Left ventricle myocardium inferior (tissue), 1 donor: ENCODE measurements around the gene TTYH2. TPM values are rescaled to one million over a fixed set of nuclear protein-coding genes. Genes with fewer than 3 reads are reported as not detected.

Experiments
- DNase-seq: peaks from one replicate; pipeline ENCODE4 v3.0.0-alpha.2; 2020
- H3K27ac ChIP-seq: fragments of 200-600 bp; replicated peaks from 2 replicates; pipeline ENCODE4 v1.8.0; 2021
- H3K27me3 ChIP-seq: fragments of 200-600 bp; 2 replicates; pipeline ENCODE4 v1.8.0; 2021; ENCODE audit warnings: low read depth
- H3K36me3 ChIP-seq: fragments of 200-600 bp; 2 replicates; pipeline ENCODE4 v1.8.0; 2021
- H3K4me1 ChIP-seq: fragments of 200-600 bp; 2 replicates; pipeline ENCODE4 v1.8.0; 2021
- H3K4me3 ChIP-seq: fragments of 200-600 bp; 2 replicates; pipeline ENCODE4 v1.8.0; 2021; ENCODE audit warnings: mild to moderate bottlenecking, moderate library complexity
- H3K9me3 ChIP-seq: fragments of 200-600 bp; replicated peaks from 2 replicates; pipeline ENCODE4 v1.8.0; 2021
- CTCF ChIP-seq: fragments of 200-600 bp; IDR thresholded peaks from 2 replicates; pipeline ENCODE4 v1.8.0; 2021; ENCODE audit warnings: antibody characterized with exemption, mild to moderate bottlenecking, borderline replicate concordance
- intact Hi-C: fragments of 100-400 bp; cut with micrococcal nuclease; formaldehyde crosslinking; loops from one replicate; pipeline ENCODE4 v1.11.0; 2022
- total RNA-seq: library from RNA; stranded (reverse); fragmentation: NEBNext Ultra II Directional; extraction: Animal tissue kit (Norgen Biotek cat#: 25700); gene quantifications from one replicate; pipeline ENCODE4 v1.2.1, GENCODE V29; 2021
- donor health status: DM: no; HTN: yes; CAD: no; lungs with severe emphysema.

Gene TTYH2
- total RNA-seq, 1 donor from 2014 or later: 28.1 TPM

GRCh38 chr17:74249590-74250270, 36.4 kb downstream of the TTYH2 start:
- no peak overlapping the region for H3K4me3 ChIP-seq
- H3K9me3 ChIP-seq: no peaks in the 10 kb centered on the region
- peaks cover 37% of the 10 kb centered on the region for H3K36me3 ChIP-seq
- no peak for TF ChIP-seq CTCF
- no peaks in the 10 kb centered on the region for H3K27me3 ChIP-seq
- intact Hi-C loops: no loop called here
- H3K27ac ChIP-seq: no peak overlapping the region
- DNase-seq: no peak
- peaks cover 10% of the 10 kb centered on the region for H3K4me1 ChIP-seq

- H3K4me1 ChIP-seq: peaks cover 2% of the 10 kb centered on the region
- DNase-seq: no peak
- H3K27me3 ChIP-seq: no peaks in the 10 kb centered on the region
- H3K36me3 ChIP-seq: peaks cover 41% of the 10 kb centered on the region
- H3K4me3 ChIP-seq: no peak overlapping the region
- H3K27ac ChIP-seq: no peak overlapping the region
- H3K9me3 ChIP-seq: no peaks in the 10 kb centered on the region
- TF ChIP-seq CTCF: no peak
- intact Hi-C loops: no loop called here
These were observed 37.1 kb downstream of the TTYH2 start for GRCh38 chr17:74250324-74250995.

GRCh38 chr17:74251051-74251450, 37.7 kb downstream of the TTYH2 start:
- no peak for TF ChIP-seq CTCF
- Histone ChIP-seq H3K27me3 (no peaks in the 10 kb centered on the region), H3K9me3 (no peaks in the 10 kb centered on the region), H3K4me3 (no peak overlapping the region), H3K27ac (no peak overlapping the region), H3K4me1 (no peaks in the 10 kb centered on the region), H3K36me3 (peaks cover 42% of the 10 kb centered on the region)
- intact Hi-C loops: no loop called here
- DNase-seq: no peak

GRCh38 chr17:74251569-74251968, 38.2 kb downstream of the TTYH2 start:
- Histone ChIP-seq H3K27me3 (no peaks in the 10 kb centered on the region), H3K36me3 (peaks cover 46% of the 10 kb centered on the region), H3K9me3 (no peaks in the 10 kb centered on the region), H3K4me3 (no peak overlapping the region), H3K27ac (no peak overlapping the region), H3K4me1 (no peaks in the 10 kb centered on the region)
- TF ChIP-seq CTCF: no peak
- intact Hi-C loops: no loop called here
- DNase-seq: no peak

- intact Hi-C loops: no loop called here
- no peak for TF ChIP-seq CTCF
- no peak overlapping the region for H3K4me3 ChIP-seq
- DNase-seq: no peak
- H3K4me1 ChIP-seq: no peaks in the 10 kb centered on the region
- no peaks in the 10 kb centered on the region for H3K27me3 ChIP-seq
- no peak overlapping the region for H3K27ac ChIP-seq
- H3K36me3 ChIP-seq: peaks cover 46% of the 10 kb centered on the region
- no peaks in the 10 kb centered on the region for H3K9me3 ChIP-seq
These were observed 38.8 kb downstream of the TTYH2 start for GRCh38 chr17:74252211-74252610.
